Activated CD8-positive, alpha-beta memory T cell treated with anti-CD3 and anti-CD28 coated beads, Interleukin-2, amount 50 U/mL, for 48 hours (primary cell): Measurements from ENCODE around the gene KRT5.

Experiments used
- DNase-seq: peaks from one replicate; pipeline ENCODE4 v3.0.0-alpha.2; 2020

The KRT5 gene

DNA sequence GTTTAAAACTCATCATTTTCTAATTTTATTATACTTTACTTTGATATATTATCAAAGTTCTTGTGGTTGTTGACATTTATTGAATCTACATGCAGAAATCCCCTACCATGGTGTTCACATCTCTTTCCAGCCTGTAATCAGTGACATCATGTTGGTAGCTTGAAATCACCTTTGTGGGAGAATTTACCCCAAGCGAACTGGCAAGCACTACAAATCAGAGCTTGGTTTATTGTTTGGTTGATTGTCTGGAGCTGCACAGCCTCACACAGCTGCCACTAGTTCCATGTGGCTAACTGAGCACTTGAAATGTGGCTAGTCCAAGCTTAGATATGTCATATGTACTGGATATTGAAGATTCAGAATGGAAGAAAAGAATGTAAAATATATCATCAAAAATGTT is 15.4 kb upstream of the KRT5 start:
- DNase-seq, result no peak

DNA sequence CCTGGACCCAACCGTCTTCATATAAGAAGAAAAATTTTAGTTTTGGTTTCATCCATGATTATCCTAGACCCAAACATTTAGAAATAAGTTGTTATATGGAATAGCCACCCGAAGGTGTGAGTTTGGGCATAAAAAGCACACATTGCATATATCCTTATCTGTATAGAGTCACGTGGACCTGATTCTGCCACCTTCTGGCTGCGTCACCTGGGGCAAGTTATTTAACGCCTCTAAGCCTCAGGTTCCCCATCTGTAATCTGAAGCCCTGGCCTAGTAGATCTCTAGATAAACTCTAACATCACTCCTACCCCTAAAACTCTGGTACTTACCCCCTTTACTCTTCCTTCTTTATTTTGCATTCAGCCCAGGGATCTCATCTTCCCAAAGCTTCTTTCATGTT is 14.3 kb upstream of the KRT5 start:
- no peak for DNase-seq

DNA sequence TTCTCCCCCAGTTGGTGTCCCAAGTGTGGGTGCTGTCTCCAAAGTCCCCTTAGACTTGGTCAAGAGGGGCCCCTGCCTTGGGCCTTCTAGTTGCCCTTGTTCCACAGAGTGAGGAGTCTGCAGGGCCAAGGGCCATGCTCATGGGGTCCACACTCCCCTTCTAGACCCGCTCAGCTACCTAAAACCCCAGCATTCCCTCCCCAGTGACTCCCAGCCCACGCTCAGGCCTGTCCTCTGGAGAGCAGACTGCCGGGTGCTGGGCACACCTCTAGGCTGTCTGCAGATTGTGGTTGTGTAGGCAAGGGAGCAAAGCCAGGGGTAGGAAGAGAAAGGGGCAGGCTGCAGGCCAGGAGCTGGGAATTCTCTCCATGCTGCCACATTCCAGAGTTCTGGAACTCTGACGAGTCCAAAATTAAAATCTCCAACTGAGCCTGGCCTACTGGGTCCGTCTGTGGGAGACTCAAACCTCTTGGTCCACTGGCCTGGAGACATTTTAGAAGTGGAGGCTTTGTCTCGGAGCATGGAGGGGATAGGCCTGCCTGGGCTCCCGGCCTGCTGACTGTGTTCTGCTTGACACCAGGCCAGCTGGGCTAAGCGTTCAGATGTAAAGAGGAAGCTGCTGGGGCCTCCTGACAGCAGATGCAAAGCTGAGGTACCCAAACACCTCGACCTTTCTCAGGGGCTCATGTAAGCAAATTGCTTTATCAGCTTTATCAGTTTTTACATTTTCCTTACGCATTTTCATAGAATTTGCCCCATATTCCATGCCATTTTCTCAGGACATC is 13.7 kb upstream of the KRT5 start:
- no peak for DNase-seq

- no peak for DNase-seq
Observed at GRCh38 chr12:52532636-52533035, 12.4 kb upstream of the KRT5 start.

DNA sequence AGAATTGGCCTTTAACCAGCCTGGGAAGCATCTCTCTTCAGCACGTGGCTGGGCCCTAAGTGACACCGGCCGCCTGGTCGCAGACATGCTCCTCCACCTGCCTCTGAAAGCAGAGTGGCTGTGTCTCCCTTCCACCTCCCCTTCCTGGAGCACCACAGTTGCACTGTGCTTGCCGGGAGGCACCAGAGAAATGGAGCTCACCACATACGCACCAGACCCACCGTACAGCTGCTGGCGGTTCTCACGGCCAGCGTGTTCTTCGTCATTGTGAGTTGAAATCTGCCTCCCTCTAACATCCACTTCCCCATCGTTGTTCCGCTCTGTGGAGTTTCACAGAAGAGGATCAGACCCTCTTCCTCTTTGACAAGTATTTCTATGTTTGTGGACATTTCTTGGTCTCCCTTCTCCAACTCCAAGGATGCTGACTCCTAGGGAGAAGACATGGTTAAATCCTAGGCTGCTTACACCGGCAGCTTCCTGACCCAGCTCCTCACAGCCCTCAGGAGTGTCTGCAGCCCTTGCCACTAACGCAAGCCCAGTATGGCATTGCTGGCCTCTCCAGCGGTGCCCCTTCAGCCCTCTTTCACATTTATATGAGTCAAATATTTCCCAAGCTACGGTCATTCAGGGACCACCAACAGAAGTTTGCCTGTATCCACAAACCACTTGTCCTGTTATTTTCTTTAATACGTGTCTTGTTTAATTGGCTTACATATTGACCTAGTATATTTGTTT is 11.5 kb upstream of the KRT5 start:
- no peak for DNase-seq

GRCh38 chr12:52530905-52531304 is 10.7 kb upstream of the KRT5 start:
- DNase-seq, result no peak

DNA sequence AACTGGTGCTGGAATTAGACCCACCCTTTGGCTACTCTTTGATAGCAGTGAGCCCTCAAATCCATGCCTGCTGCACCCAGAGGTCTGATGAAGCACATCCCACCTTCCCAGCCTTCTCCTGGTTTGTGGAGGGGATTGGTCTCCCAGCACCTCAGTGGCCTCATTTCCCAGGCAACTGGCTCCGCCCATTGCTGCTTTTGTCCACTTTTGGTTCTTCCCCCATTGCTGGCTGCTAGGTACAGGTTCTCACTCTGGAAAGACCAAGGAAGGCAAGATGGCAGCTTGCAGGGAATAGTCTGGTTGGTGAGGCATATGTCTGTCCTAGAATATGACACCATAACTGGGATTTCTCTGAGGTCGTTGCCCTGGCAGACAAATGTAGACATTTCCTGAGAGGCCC is 10.2 kb upstream of the KRT5 start:
- DNase-seq, result no peak

DNA sequence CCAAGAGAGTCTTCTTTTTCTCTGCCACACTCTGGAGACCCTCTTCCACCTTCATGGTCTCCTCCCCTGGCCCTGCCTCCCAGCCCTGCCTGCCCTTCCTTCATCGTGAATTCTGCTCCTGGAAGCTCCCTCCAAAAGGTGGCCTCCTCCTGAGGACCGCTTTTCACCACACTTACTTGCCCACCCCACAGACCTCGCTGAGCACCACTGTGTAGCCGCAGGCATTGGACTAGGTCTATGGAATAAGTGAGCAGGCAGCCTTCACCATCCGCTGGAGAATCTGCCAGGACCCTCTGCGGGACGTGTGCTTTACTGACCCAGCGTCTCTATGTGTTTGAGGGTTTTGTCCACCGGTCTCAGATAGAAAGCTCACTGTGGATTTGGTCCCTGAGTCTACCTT is 9.7 kb upstream of the KRT5 start:
- DNase-seq, result no peak

- no peak for DNase-seq
Observed at GRCh38 chr12:52529417-52529816, 9.2 kb upstream of the KRT5 start.

- peak; percentile 23 for DNase-seq
Observed at GRCh38 chr12:52528641-52529143, 8.5 kb upstream of the KRT5 start.

DNA sequence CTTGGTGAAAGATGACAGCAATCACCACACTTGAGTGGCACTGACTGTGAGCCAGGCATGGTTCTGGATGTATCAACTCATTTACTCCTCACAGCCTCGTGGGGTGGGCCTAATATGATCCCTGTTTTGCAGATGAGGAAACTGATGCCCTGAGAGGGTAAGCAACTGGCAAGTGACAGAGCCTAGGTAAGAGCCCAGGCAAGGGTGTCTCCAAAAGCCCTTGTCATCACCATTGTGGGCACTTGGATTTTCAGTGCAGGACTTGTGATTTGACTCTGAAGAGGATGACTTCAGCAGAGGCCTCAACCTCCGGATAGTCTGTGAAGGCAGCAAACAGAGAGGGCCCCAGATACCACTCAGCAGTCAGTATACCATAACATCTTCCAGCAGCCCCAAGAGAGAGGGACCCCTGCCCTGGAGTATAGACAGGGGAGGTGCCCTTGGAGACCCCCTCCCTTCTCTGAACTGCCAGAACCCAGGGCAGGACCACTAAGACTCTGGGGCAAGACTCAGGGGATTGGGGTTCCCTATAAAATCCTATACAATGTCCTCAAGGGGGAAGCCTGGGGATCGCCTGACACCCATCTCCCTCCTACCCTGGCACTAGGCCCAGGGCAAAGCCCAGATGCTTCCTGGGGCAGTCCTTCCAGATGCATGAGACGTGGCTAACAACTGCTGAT is 7.1 kb upstream of the KRT5 start:
- peak; percentile 46 for DNase-seq

DNA sequence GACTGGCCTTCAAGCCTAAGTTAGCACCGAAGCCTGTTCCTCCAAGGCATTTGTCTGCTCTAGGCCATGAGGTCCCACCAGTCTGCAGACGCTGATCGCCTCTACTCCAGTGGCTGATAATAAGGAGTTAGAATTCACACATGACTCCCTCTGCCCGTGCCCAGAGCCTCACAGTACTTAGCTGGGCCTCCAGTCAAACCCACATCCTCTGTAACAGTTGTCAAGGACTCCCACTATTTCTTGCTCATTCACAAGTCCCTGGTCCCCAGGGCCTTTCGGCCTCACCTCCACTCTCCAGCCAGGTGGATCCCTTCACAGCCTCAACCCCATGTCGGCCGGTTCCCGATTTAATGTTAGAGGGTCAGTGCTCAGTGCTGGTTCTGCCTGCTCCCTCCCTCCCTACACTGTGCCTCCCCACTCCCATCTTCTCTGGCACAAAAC is 6.3 kb upstream of the KRT5 start:
- DNase-seq, result no peak

- DNase-seq, result peak; percentile 15
Observed at GRCh38 chr12:52525661-52526499, 5.7 kb upstream of the KRT5 start.

DNA sequence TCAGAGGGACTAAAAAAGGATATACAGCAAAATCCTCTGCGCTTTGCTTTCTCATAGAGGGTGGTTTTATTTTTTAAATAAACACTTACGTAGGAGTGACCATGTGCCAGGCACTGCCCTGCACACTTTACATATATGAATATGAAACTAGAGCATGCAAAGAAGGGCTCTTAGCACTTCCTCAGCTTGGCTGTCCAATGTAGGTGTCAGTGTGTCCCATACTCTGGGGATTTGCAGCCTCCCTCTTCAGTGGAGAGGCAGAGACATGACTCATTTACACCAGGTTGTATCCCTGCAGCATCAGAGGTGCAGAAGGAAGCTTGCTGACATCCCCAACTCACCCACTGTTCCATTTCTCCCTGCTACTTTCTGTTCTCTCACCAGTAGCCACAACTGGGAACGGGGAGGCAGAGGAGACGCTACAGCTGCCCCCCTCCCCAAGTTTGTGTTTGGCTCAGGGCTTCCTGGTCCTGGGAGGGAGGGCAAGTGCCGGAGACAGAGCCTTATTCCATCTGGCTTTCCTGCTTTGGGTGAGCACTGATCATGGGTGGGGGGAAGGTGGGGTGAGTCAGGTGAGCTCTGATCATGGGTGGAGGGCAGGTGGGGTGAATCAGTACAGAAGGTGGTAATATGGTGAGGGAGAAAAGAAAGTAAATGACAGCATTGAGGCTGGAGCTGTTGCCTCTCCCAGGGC is 4.9 kb upstream of the KRT5 start:
- DNase-seq, result peak; percentile 15

DNA sequence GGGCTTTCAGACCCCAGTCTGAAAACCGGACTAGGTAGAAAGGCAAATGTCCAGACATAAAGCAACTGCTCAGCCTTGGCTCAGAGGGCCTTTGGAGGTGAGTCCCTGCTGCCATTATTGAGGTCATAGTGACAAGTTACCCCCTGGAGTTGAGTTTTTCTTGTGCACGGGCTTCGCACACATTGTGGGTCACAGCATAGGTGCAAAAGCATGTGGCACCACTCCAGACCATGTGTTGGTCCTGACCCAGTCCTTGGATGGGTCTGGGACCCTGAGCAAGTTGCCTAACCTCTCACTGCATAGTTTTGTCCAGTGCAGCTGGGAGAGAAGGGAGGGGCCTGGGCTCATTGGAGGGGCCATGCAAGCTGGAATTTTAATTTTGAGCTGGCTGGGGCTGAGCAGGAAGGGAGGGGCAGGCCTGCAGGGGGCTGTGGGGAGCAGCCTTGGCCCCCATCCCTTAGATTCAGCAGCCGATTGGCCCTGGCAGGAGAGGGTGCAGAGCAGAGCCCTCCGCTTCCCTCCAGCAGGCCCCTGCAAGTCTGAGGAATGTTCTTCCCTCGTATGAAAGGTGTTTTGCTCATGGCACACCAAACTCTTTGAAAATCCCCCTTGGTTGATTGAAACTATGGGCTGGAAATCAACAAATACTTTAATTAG is 4.2 kb upstream of the KRT5 start:
- peak; percentile 20 for DNase-seq

DNA sequence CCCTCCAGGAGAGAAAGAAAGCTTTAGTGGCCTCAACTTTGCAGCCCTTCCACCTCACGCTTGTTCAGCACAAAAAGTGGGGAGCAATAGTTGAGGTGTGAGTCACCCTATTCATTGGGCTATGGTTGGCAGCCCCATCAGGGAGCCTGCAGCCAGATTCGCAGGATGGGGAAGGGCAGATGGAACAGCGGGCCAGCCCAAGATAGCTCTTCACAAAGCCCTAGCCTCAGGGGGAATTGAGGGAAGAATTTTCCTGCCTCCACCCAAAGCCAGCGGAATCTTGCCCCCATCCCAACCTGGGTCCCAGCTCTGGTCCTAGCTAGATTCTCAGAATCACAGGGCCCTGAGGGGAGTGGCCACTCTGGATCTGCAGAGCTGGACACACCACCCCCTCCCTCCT is 3.6 kb upstream of the KRT5 start:
- DNase-seq, result no peak

- DNase-seq, result peak; percentile 36
Observed at GRCh38 chr12:52522346-52523011, 2.3 kb upstream of the KRT5 start.

DNA sequence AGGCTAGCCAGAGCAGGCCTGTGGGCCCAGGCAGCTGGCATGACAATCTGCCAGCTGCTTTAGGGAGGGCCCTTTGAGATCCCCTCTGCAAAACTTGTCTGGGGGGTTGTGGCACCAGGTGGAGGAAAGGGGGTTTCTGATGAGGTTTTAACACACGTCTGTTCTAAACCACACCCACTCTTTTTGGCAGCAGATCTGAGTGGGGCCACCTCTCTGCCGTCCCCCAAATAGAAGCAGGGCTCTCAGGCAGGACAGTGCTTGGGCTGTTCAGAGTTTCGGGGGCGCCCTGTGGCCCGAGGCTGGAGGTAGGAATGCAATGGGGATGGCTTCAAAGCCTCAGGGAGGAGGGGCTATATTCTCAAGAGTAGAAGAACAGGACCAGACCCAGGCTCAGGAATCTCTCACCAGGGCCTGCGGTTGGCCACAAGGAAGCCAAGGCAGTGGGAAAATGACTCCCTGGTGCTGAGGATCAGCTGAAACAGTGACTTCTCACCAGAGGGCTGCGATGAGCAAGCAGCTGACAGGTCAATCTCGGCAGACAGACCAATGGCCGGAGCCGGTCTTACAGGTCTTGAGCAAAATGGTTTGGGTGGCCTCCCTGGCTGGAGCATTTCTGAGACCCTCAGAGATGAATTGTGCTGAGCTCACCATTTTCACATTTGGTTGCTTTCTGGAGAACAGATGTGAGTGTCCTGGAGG is 1.5 kb upstream of the KRT5 start:
- no peak for DNase-seq

GRCh38 chr12:52521175-52521567 is 977 bp upstream of the KRT5 start:
- no peak for DNase-seq

GRCh38 chr12:52519387-52519703 is 849 bp downstream of the KRT5 start:
- no peak for DNase-seq
